ENCODE results near the gene NCKAP1. TPM values are rescaled to one million over a fixed set of nuclear protein-coding genes. Genes with fewer than 3 reads are reported as not detected.

Gene NCKAP1
- total RNA-seq, 4 donors from 2014 or later, result 114 to 144 (median 124) TPM

- DNase-seq (ENCODE audit: low spot score) (no peak), ATAC-seq (ENCODE audit: low FRiP score) (no peak)
- TF ChIP-seq CTCF (IDR thresholded peaks at IDR 0.05), result no peak
These were observed 125.7 kb downstream of the NCKAP1 start for GRCh38 chr2:182912518-182912915.

- no peak for DNase-seq (ENCODE audit: low spot score)
- no peak for TF ChIP-seq CTCF (IDR thresholded peaks at IDR 0.05)
- no peak for ATAC-seq (ENCODE audit: low FRiP score)
These were observed 126.3 kb downstream of the NCKAP1 start for GRCh38 chr2:182911813-182912517.

GRCh38 chr2:182910965-182911364 lies 127.3 kb downstream of the NCKAP1 start:
- ATAC-seq (ENCODE audit: low FRiP score), result no peak
- no peak for TF ChIP-seq CTCF (IDR thresholded peaks at IDR 0.05)

GRCh38 chr2:182907081-182907830 lies 131.0 kb downstream of the NCKAP1 start:
- DNase-seq (ENCODE audit: low spot score) (no peak), ATAC-seq (ENCODE audit: low FRiP score) (no peak)
- no peak for TF ChIP-seq CTCF (IDR thresholded peaks at IDR 0.05)

More at GRCh38 chr2:182910965-182911364, 127.3 kb downstream of the NCKAP1 start:
- no peak for DNase-seq (ENCODE audit: low spot score)

- TF ChIP-seq CTCF (IDR thresholded peaks at IDR 0.05), result no peak
- no peak for DNase-seq (ENCODE audit: low spot score)
- no peak for ATAC-seq (ENCODE audit: low FRiP score)
These were observed 131.8 kb downstream of the NCKAP1 start for GRCh38 chr2:182906454-182906853.

- DNase-seq (ENCODE audit: low spot score) (no peak), ATAC-seq (ENCODE audit: low FRiP score) (no peak)
- TF ChIP-seq CTCF (IDR thresholded peaks at IDR 0.05), result no peak
These were observed 133.4 kb downstream of the NCKAP1 start for GRCh38 chr2:182904844-182905243.

- TF ChIP-seq CTCF (IDR thresholded peaks at IDR 0.05), result no peak
- ATAC-seq (ENCODE audit: low FRiP score) (no peak), DNase-seq (ENCODE audit: low spot score) (no peak)
These were observed 134.7 kb downstream of the NCKAP1 start for GRCh38 chr2:182903566-182903965.

Data from omental fat pad (tissue), 4 donors.